Endothelial cell of umbilical vein (primary cell): ENCODE measurements around the gene ALX3. TPM values are rescaled to one million over a fixed set of nuclear protein-coding genes. Genes with fewer than 3 reads are reported as not detected.

ENCODE experiments used
- BruUV-seq: library from RNA; stranded (reverse); fragments of 400-500 nt; replicated peaks from 2 replicates; lab custom pipeline; 2021; lab: Mats Ljungman, UMichigan
- CTCF ChIA-PET: fragments of 300-600, 350-600 bp; sonication (Branson Sonifier 250); formaldehyde crosslinking; loops from one replicate; lab custom pipeline; 2021; ENCODE audit warnings: antibody characterized with exemption, inconsistent platforms; lab: Charles Lee
- POLR2A ChIA-PET: fragments of 300-600, 350-600 bp; sonication (Branson Sonifier 250); formaldehyde crosslinking; loops from one replicate; lab custom pipeline; 2021; ENCODE audit warnings: antibody characterized with exemption, inconsistent platforms; lab: Charles Lee
- DNase-seq: peaks from one replicate; pipeline ENCODE4 v3.0.0-alpha.2; 2011; ENCODE audit warnings: low read depth, low spot score
- FAIRE-seq: peaks from 2 replicates; lab custom pipeline; 2011; peaks lifted over from hg19 to GRCh38; lab: Jason Lieb, UNC
- H2AFZ ChIP-seq: 2 replicates; pipeline ENCODE4 v1.6.0; 2012; ENCODE audit warnings: low read depth, low read length, control low read depth, inconsistent platforms
- H3K27ac ChIP-seq: 2 replicates; pipeline ENCODE4 v1.5.1; 2011; ENCODE audit warnings: low read depth, mild to moderate bottlenecking, control low read depth, low read length, moderate library complexity; ENCODE audit not compliant: insufficient read depth
- H3K27me3 ChIP-seq, 2 experiments: 2 replicates each; pipeline versions ENCODE4 v1.6.0 to v1.6.1; 2011; ENCODE audit warnings: low read length in 2 of 2, mixed read lengths in 1 of 2; ENCODE audit not compliant: control insufficient read depth in 2 of 2, insufficient read depth in 2 of 2
- H3K36me3 ChIP-seq, 2 experiments: 2 replicates in 1 of 2; 3 replicates in 1 of 2; pipeline ENCODE4 v1.5.1; 2011; ENCODE audit warnings: low read length in 2 of 2, mild to moderate bottlenecking in 1 of 2, moderate library complexity in 1 of 2; ENCODE audit not compliant: control insufficient read depth in 2 of 2, insufficient read depth in 2 of 2; ENCODE audit errors: extremely low read depth in 1 of 2
- H3K4me1 ChIP-seq: 3 replicates; pipeline ENCODE4 v1.5.1; 2011; ENCODE audit warnings: mild to moderate bottlenecking, low read length; ENCODE audit not compliant: control insufficient read depth, insufficient read depth; ENCODE audit errors: extremely low read depth
- H3K4me2 ChIP-seq: 2 replicates; pipeline ENCODE4 v1.6.1; 2011; ENCODE audit warnings: low read length, control low read depth, mixed read lengths; ENCODE audit not compliant: insufficient read depth
- H3K4me3 ChIP-seq, 3 experiments: fragments of 200-600 bp in 1 of 3; sonication (generic), shearing (Covaris generic) in 1 of 3; replicated peaks in 1 of 3; 2 replicates each; pipeline ENCODE4 v1.5.1; 2011 to 2016; ENCODE audit warnings: control low read depth in 3 of 3, low read length in 3 of 3, mild to moderate bottlenecking in 2 of 3, inconsistent platforms in 1 of 3, low read depth in 1 of 3, moderate library complexity in 1 of 3; ENCODE audit not compliant: insufficient read depth in 1 of 3
- H3K79me2 ChIP-seq: 2 replicates; pipeline ENCODE4 v1.6.0; 2012; ENCODE audit warnings: low read length, inconsistent platforms; ENCODE audit not compliant: control insufficient read depth, insufficient read depth
- H3K9ac ChIP-seq: replicated peaks from 2 replicates; pipeline ENCODE3; 2011; ENCODE audit warnings: low read length, control low read depth; ENCODE audit not compliant: insufficient read depth; ENCODE audit errors: extremely low read depth
- H3K9me1 ChIP-seq: replicated peaks from 3 replicates; pipeline ENCODE4 v1.6.0; 2011; ENCODE audit warnings: mild to moderate bottlenecking, low read length; ENCODE audit not compliant: control insufficient read depth, insufficient read depth; ENCODE audit errors: extremely low read depth
- H3K9me3 ChIP-seq: replicated peaks from 2 replicates; pipeline ENCODE4 v1.5.1; 2012; ENCODE audit warnings: low read length, inconsistent platforms; ENCODE audit not compliant: control insufficient read depth, insufficient read depth
- H4K20me1 ChIP-seq: replicated peaks from 2 replicates; pipeline ENCODE3; 2011; ENCODE audit warnings: mild to moderate bottlenecking, low read length; ENCODE audit not compliant: control insufficient read depth, insufficient read depth; ENCODE audit errors: extremely low read depth
- CTCF ChIP-seq, 2 donors: IDR thresholded peaks; 1 replicate in 1 of 2; 2 replicates in 1 of 2; pipeline ENCODE4 v1.5.1; 2011; ENCODE audit warnings: low read length in 2 of 2, mild to moderate bottlenecking in 2 of 2, moderate library complexity in 2 of 2, control low read depth in 1 of 2, inconsistent platforms in 1 of 2, low read depth in 1 of 2; ENCODE audit not compliant: insufficient read depth in 1 of 2; ENCODE audit errors: extremely low read depth in 1 of 2
- EZH2 ChIP-seq: IDR thresholded peaks from 2 replicates; pipeline ENCODE4 v1.6.1; 2012; ENCODE audit warnings: borderline replicate concordance, low read depth, mild to moderate bottlenecking, moderate library complexity, low read length, inconsistent platforms; ENCODE audit not compliant: severe bottlenecking
- FOS ChIP-seq: IDR thresholded peaks from 2 replicates; pipeline ENCODE4 v1.6.1; 2011; ENCODE audit warnings: mild to moderate bottlenecking, low read length, moderate library complexity, borderline replicate concordance; ENCODE audit not compliant: insufficient read depth
- GATA2 ChIP-seq: IDR thresholded peaks from 2 replicates; pipeline ENCODE4 v1.7.0; 2011; ENCODE audit warnings: low read depth, mild to moderate bottlenecking, moderate library complexity, mixed read lengths, low read length; ENCODE audit not compliant: insufficient read length, insufficient read depth
- JUN ChIP-seq: IDR thresholded peaks from 2 replicates; pipeline ENCODE4 v1.6.1; 2011; ENCODE audit warnings: borderline replicate concordance, low read depth; ENCODE audit not compliant: insufficient read length, insufficient read depth
- MAX ChIP-seq: IDR thresholded peaks from 2 replicates; pipeline ENCODE4 v1.6.1; 2011; ENCODE audit not compliant: insufficient read depth, insufficient read length
- MYC ChIP-seq: IDR thresholded peaks from one replicate; pipeline ENCODE4 v1.6.1; 2011; ENCODE audit warnings: mild to moderate bottlenecking, low read depth, low read length
- POLR2A ChIP-seq: IDR thresholded peaks from 2 replicates; pipeline ENCODE4 v1.6.1; 2012; ENCODE audit warnings: low read depth, mild to moderate bottlenecking, control low read depth, low read length
- POLR2AphosphoS5 ChIP-seq: IDR thresholded peaks from 2 replicates; pipeline ENCODE4 v1.6.1; 2012; ENCODE audit warnings: low read depth, mild to moderate bottlenecking, control low read depth, low read length, moderate library complexity; ENCODE audit not compliant: insufficient read depth
- dilution Hi-C: fragments of 300-500 bp; cut with MboI; formaldehyde crosslinking; loops from one replicate; pipeline ENCODE4 v1.15.0; 2019; ENCODE audit warnings: low sequenced_read_pairs; ENCODE audit not compliant: extremely low pct_ligation_motif_present
- intact Hi-C: fragments of 100-400 bp; cut with micrococcal nuclease; formaldehyde crosslinking; loops from one replicate; pipeline ENCODE4 v1.10.0; 2022
- polyA plus RNA-seq, 4 experiments: library from polyadenylated mRNA; depleted of rRNA in 3 of 4; stranded (reverse) in 3 of 4; unstranded in 1 of 4; fragments of >200 nt; gene quantifications; 2 replicates each; pipeline versions ENCODE4 v1.2.1 to v1.2.3, GENCODE V29; 2011 to 2012; ENCODE audit warnings: missing spikeins in 1 of 4
- total RNA-seq: library from RNA; stranded (reverse); gene quantifications from 2 replicates; pipeline ENCODE4 v1.2.3, GENCODE V29; 2021

The ALX3 gene
- total and polyA plus RNA-seq, 2 donors (not counting 3 experiments of a cell fraction or from before 2014, with no cell fraction given), result not detected

- H2AFZ ChIP-seq, result peak overlapping the region; percentile 78
- dilution Hi-C loops, result no loop called here
Observed at GRCh38 chr1:110035236-110035752, 35.2 kb downstream of the ALX3 start.

GRCh38 chr1:110034451-110035235, 35.8 kb downstream of the ALX3 start, which contains the start of gene STRIP1:
STRIP1 (plus strand) TSS chr1:110034624; CDS start chr1:110034638, 14 bp downstream.
- POLR2A ChIA-PET, result interaction anchor here (0.6 to 1.0 kb wide), 3 partner anchors 244 to 365 kb away, joined by 3 to 5 read pairs (median 4); partner anchors contain the start of gene RBM15
- Histone ChIP-seq H3K79me2 (peaks cover 26% of the 10 kb centered on the region), H3K4me1 (peaks cover 9% of the 10 kb centered on the region), H3K9ac (peak within 1 kb of the TSS; percentile 89), H3K9me1 (no peaks in the 10 kb centered on the region), H3K27me3 (no peaks in the 10 kb centered on the region), H4K20me1 (no peaks in the 10 kb centered on the region), H2AFZ (peak within 1 kb of the TSS; percentile 96), H3K36me3 (peaks cover 6 to 16% of the 10 kb centered on the region in 2 experiments), H3K4me2 (peak within 1 kb of the TSS; percentile 89), H3K9me3 (no peaks in the 10 kb centered on the region), H3K4me3 (peak within 1 kb of the TSS; percentile 76 to 90 (median 82)), H3K27ac (peak within 1 kb of the TSS; percentile 61)
- no peak for TF ChIP-seq MYC
- TF ChIP-seq EZH2, result no peak
- no peak for TF ChIP-seq GATA2
- no peak for TF ChIP-seq FOS
- TF ChIP-seq CTCF (IDR thresholded peaks at IDR 0.05; ENCODE audit: extremely low read depth in 1 of 2, insufficient read depth in 1 of 2, low read depth in 1 of 2, low read length in 2 of 2), result no peak
- peak; percentile 74 for TF ChIP-seq POLR2A
- no peak for TF ChIP-seq MAX
- no peak for TF ChIP-seq JUN
- TF ChIP-seq POLR2AphosphoS5, result peak; percentile 94
- CTCF ChIA-PET, result interaction anchor here (0.6 to 2.0 kb wide), 15 partner anchors 10 to 502 kb away, joined by 3 to 12 read pairs (median 5); partner anchors contain the start of gene AHCYL1
- no TSS peak for BruUV-seq
- dilution Hi-C loops, result no loop called here
- DNase-seq (peak; percentile 96), FAIRE-seq (peak; percentile 96)
- intact Hi-C loops, result loop anchor here (1.0 to 10.0 kb wide), 3 partner anchors 13 to 1473 kb away; partner anchors contain the start of gene TMEM167B

More at GRCh38 chr1:110035236-110035752, 35.2 kb downstream of the ALX3 start:
- H3K36me3 ChIP-seq, result peaks cover 9 to 21% of the 10 kb centered on the region in 2 experiments
- peaks cover 26% of the 10 kb centered on the region for H3K79me2 ChIP-seq
- H3K9me1 ChIP-seq, result no peaks in the 10 kb centered on the region
- intact Hi-C loops, result loop anchor here (1.0 to 10.0 kb wide), 2 partner anchors 12 to 940 kb away; partner anchors contain the start of gene TMEM167B
- no peaks in the 10 kb centered on the region for H3K27me3 ChIP-seq
- peaks cover 9% of the 10 kb centered on the region for H3K4me1 ChIP-seq
- H3K4me3 ChIP-seq, result peak overlapping the region; percentile 76 to 90 (median 82)
- H4K20me1 ChIP-seq, result no peaks in the 10 kb centered on the region
- CTCF ChIA-PET, result interaction anchor here (0.7 to 2.0 kb wide), 12 partner anchors 10 to 503 kb away, joined by 3 to 12 read pairs (median 6); partner anchors contain the start of gene AHCYL1
- POLR2A ChIA-PET, result interaction anchor here (1.0 kb wide), 2 partner anchors 245 to 304 kb away, joined by 3 to 4 read pairs; partner anchors contain the start of gene RBM15
- H3K4me2 ChIP-seq, result peak overlapping the region; percentile 88
- FAIRE-seq, result peak; percentile 65
- BruUV-seq, result TSS peak; percentile 37
- TF ChIP-seq GATA2 (no peak), FOS (no peak)
- peak overlapping the region; percentile 89 for H3K9ac ChIP-seq
- H3K9me3 ChIP-seq, result no peaks in the 10 kb centered on the region
- DNase-seq, result no peak
- H3K27ac ChIP-seq, result peak overlapping the region; percentile 61
